Lung (tissue), 12 donors: ENCODE data around the gene OR4F6. TPM values are rescaled to one million over a fixed set of nuclear protein-coding genes. Genes with fewer than 3 reads are reported as not detected.
"Not testable (repeated sequence)": the region's sequence is repeated elsewhere in the genome, so short reads cannot be mapped to it uniquely, and the experiment has no call there.

Source experiments
- ATAC-seq: fragments of 200-7000 bp; cut with Tn5 transposase; one replicate; pipeline ENCODE4 v1.9.1; 2020; ENCODE audit warnings: moderate number of reproducible peaks; ENCODE audit not compliant: insufficient read depth, low FRiP score
- DNase-seq, 3 donors: peaks; one replicate each; pipeline ENCODE4 v3.0.0-alpha.2; 2013 to 2017
- H3K27ac ChIP-seq, 2 donors: one replicate each; pipeline ENCODE4 v1.5.1; 2013; ENCODE audit warnings: mild to moderate bottlenecking in 2 of 2, moderate library complexity in 2 of 2, control low read depth in 1 of 2, inconsistent platforms in 1 of 2, low read depth in 1 of 2, low read length in 1 of 2
- H3K27me3 ChIP-seq, 3 donors: one replicate each; pipeline ENCODE4 v1.5.1; 2013; ENCODE audit warnings: low read length in 2 of 3; ENCODE audit not compliant: control insufficient read depth in 3 of 3, insufficient read depth in 3 of 3
- H3K36me3 ChIP-seq, 4 donors: one replicate each; pipeline ENCODE4 v1.5.1; 2013; ENCODE audit warnings: low read length in 4 of 4, mild to moderate bottlenecking in 1 of 4, moderate library complexity in 1 of 4; ENCODE audit not compliant: control insufficient read depth in 4 of 4, insufficient read depth in 4 of 4
- H3K4me1 ChIP-seq, 5 donors: one replicate each; pipeline ENCODE4 v1.5.1; 2013; ENCODE audit warnings: low read length in 5 of 5, mild to moderate bottlenecking in 2 of 5, moderate library complexity in 1 of 5; ENCODE audit not compliant: control insufficient read depth in 5 of 5, insufficient read depth in 5 of 5
- H3K4me3 ChIP-seq: one replicate; pipeline ENCODE4 v1.5.1; 2013; ENCODE audit warnings: mild to moderate bottlenecking, control low read depth, moderate library complexity
- H3K9ac ChIP-seq, 2 donors: one replicate each; pipeline ENCODE4 v1.5.1; 2013; ENCODE audit warnings: low read length in 2 of 2, control low read depth in 1 of 2; ENCODE audit not compliant: insufficient read depth in 1 of 2
- H3K9me3 ChIP-seq, 4 donors: one replicate each; pipeline ENCODE4 v1.5.1; 2013; ENCODE audit warnings: low read length in 3 of 4, mild to moderate bottlenecking in 1 of 4, moderate library complexity in 1 of 4; ENCODE audit not compliant: control insufficient read depth in 4 of 4, insufficient read depth in 3 of 4
- CTCF ChIP-seq: IDR thresholded peaks from 2 replicates; pipeline ENCODE4 v1.5.1; 2012; ENCODE audit warnings: mild to moderate bottlenecking; ENCODE audit errors: control extremely low read depth, extremely low read depth
- WGBS, 2 donors: extraction: QIAGEN DNeasy Blood & Tissue Kit; methylation state at CpG; one replicate each; pipeline ENCODE4 v1.1.7; 2013; 5-methylcytosine and 5-hydroxymethylcytosine counted together
- polyA plus RNA-seq, 2 donors: library from polyadenylated mRNA; stranded (reverse); fragments of 200-250 nt; gene quantifications; one replicate each; pipeline ENCODE4 v1.2.1, GENCODE V29; 2013
- total RNA-seq, 2 donors: library from RNA; depleted of rRNA in 1 of 2; stranded (reverse); fragments of >200 nt in 1 of 2; gene quantifications; one replicate each; pipeline ENCODE4 v1.2.1, GENCODE V29; 2014 to 2021
- donor health status: control.
- donor health status: control.
- donor health status: Bipolar disorder and iron deficiency.
- donor health status: healthy.
- donor health status: DM: yes; HTN: yes; CAD: no.

The OR4F6 gene
- total and polyA plus RNA-seq, 4 donors, result not detected

DNA sequence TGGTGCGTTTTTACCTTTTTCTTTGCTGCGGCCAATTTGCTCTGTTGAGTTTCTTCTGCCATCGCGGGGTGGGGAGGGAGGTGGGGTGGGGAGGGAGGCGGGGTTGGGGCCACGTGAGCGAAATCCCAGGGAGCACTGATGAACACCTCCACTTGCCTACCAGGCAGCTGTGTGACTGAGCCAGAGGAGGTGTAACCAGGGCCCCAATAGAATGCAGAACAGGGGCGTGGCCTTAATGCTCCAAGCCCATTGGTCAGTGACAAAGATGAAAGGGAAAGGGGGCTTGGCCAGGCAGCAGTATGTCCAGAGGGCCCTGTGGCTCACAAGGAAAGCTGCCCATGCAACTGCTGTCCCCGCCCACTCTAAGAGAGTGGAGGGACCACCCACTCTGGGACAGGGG is 21.4 kb upstream of the OR4F6 start:
- ATAC-seq, result no peak
- H3K27me3 ChIP-seq, result no peaks in the 10 kb centered on the region
- no peak for TF ChIP-seq CTCF
- WGBS, 2 donors, result 87 to 90% methylated on average over 9 of the region's 9 CpGs
- no peak overlapping the region for H3K9ac ChIP-seq
- DNase-seq, result no peak
- H3K27ac ChIP-seq, result no peak overlapping the region
- H3K9me3 ChIP-seq, result no peaks in the 10 kb centered on the region
- H3K36me3 ChIP-seq, result no peaks in the 10 kb centered on the region
- H3K4me1 ChIP-seq, result no peaks in the 10 kb centered on the region
- H3K4me3 ChIP-seq, result no peak overlapping the region

GRCh38 chr15:101784644-101785043 is 18.7 kb upstream of the OR4F6 start:
- no peak overlapping the region for H3K4me3 ChIP-seq
- no peaks in the 10 kb centered on the region for H3K36me3 ChIP-seq
- no peak for TF ChIP-seq CTCF
- H3K9me3 ChIP-seq, result no peaks in the 10 kb centered on the region
- DNase-seq (no peak), ATAC-seq (no peak)
- H3K27ac ChIP-seq, result no peak overlapping the region
- no peak overlapping the region for H3K9ac ChIP-seq
- no peaks in the 10 kb centered on the region for H3K4me1 ChIP-seq
- no peaks in the 10 kb centered on the region for H3K27me3 ChIP-seq
- 25 to 76% methylated on average over 2 of the region's 2 CpGs for WGBS, 2 donors

- 72 to 82% methylated on average over 2 of the region's 2 CpGs for WGBS, 2 donors
Observed at GRCh38 chr15:101786422-101786821, 16.9 kb upstream of the OR4F6 start.

GRCh38 chr15:101788001-101788400 is 15.3 kb upstream of the OR4F6 start:
- H3K4me3 ChIP-seq, H3K4me1 ChIP-seq, H3K36me3 ChIP-seq, H3K27me3 ChIP-seq, H3K9ac ChIP-seq, H3K9me3 ChIP-seq, DNase-seq, ATAC-seq, H3K27ac ChIP-seq: not testable (repeated sequence)
- 87 to 91% methylated on average over 2 of the region's 2 CpGs for WGBS, 2 donors

More at GRCh38 chr15:101786422-101786821, 16.9 kb upstream of the OR4F6 start:
- H3K4me3 ChIP-seq, ATAC-seq, H3K36me3 ChIP-seq, H3K27me3 ChIP-seq, H3K9me3 ChIP-seq, H3K9ac ChIP-seq, H3K4me1 ChIP-seq, DNase-seq, H3K27ac ChIP-seq: not testable (repeated sequence)

DNA sequence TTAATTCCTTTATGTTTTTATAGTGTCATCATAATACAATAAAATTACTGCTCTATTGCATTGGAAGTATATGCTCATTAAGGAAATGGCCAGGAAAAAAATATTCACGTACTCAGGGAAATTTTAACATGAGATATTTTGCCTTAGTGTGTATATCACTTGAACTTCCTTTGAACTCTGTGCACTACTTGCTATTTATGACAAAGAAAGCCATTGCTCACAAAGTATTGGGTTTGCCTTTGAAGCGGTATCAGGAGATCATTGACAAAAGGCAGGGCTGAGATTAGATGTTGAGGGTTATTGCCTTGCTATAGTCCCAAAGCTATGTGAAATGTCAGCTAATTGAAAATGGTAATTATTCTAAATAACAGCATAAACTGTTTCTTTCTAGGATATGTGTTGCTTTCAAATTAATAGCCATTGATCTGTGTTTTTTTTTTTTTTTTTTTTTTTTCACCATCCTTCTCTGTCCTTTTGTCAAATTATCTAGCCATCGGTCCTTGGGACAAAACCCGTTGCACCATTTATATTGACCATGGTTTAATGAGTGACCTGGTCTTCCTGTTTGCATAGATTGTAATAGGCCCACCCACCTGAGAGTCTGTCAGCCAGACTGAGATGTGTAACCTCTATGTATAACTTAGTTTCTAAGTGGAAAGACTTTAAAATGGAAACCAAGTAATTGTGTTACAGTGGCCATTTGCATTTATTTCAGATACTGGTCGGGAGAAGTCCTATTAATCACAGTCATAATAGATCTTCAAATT is 14.6 kb upstream of the OR4F6 start:
- H3K9me3 ChIP-seq, DNase-seq, H3K27me3 ChIP-seq, H3K4me3 ChIP-seq, H3K36me3 ChIP-seq, H3K9ac ChIP-seq, H3K27ac ChIP-seq, H3K4me1 ChIP-seq, ATAC-seq: not testable (repeated sequence)
- 63 to 75% methylated on average over 4 to 5 of the region's 5 CpGs for WGBS, 2 donors

DNA sequence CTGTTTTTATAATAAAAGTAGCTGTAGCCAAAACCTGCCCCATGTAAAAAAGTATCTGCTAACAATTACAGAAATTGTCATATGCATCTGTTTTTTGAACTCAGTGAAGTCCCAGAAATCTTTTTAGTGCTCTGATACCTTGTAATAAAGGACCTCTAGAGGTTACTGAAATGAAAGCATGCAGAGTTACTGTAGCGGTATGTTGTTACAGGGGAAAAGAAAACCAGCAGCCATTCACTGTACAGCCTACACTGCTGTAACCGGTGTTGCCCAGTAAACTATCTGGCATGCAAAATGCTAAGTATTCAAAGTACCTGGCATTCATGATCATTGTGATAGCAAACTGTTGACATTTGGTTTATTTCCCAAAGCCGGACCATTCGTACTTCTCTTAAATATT is 12.6 kb upstream of the OR4F6 start:
- not testable (repeated sequence) for ATAC-seq, H3K9ac ChIP-seq, H3K4me1 ChIP-seq, H3K27me3 ChIP-seq, DNase-seq, H3K27ac ChIP-seq, H3K36me3 ChIP-seq, H3K9me3 ChIP-seq, H3K4me3 ChIP-seq
- WGBS, 2 donors, result 68% methylated on average over 2 of the region's 4 CpGs; no CpG with 5 or more reads in 1 of the 2 donors

- not testable (repeated sequence) for ATAC-seq, H3K36me3 ChIP-seq, H3K4me1 ChIP-seq, H3K9me3 ChIP-seq, H3K27me3 ChIP-seq, DNase-seq, H3K27ac ChIP-seq, H3K4me3 ChIP-seq, H3K9ac ChIP-seq
- 71 to 82% methylated on average over 7 of the region's 7 CpGs for WGBS, 2 donors
Observed at GRCh38 chr15:101793981-101794380, 9.3 kb upstream of the OR4F6 start.
